GOT3 (cell line): ENCODE measurements around the gene GABBR2.
"Not testable (repeated sequence)": the region's sequence is repeated elsewhere in the genome, so short reads cannot be mapped to it uniquely, and the experiment has no call there.

Source experiments
- DNase-seq: peaks from one replicate; lab custom pipeline; 2025; ENCODE audit warnings: mixed read lengths; lab: John Stamatoyannopoulos, UW

GABBR2 gene

DNA sequence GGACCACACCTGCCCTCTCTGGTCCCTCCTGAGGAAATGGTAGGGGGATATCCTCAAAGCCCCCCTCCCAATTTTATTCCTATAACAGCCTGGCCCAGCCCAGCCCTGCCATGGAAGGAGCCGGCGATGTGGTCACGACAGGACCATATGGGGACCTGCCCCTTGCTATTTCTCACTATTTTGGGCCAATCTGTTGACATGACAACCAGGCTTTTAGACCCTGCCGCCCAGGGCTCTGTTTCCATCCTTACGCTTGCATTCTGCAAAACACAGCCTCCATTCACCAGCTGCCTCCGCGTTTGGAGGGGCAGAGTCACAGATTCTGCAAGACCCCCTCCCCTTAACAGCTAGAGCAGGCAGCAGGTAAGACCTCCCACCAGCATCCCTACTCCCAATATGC is 112.2 kb downstream of the GABBR2 start:
- no peak for DNase-seq

DNA sequence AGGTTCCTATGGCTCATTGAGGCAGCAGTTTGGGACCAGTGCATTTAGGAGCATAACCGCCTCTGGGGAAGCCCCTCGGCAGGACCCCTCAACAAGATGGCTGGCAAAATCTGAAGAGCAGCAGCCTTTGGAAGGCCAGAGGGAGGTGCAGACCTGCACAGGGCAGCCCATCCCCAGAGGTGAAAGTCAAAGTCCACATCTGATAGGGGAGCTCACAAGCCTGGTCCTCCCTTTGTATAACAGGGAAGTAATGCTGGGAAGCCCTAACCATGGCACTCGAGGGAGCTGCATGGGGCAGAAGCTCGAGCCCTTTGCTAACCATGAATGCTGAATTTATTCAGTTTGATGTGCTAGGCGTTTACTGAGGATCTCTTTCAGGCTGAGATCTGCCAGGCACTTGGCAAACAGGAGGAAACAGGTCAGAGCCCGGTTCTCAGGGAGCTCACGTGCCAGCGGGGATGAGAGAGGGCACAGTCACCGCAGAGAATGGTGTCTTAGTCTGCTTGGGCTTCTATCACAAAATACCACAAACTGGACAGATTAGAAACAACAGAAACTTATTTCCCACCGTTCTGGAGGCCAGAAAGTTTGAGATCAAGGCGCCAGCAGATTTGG is 114.1 kb downstream of the GABBR2 start:
- DNase-seq: no peak

DNA sequence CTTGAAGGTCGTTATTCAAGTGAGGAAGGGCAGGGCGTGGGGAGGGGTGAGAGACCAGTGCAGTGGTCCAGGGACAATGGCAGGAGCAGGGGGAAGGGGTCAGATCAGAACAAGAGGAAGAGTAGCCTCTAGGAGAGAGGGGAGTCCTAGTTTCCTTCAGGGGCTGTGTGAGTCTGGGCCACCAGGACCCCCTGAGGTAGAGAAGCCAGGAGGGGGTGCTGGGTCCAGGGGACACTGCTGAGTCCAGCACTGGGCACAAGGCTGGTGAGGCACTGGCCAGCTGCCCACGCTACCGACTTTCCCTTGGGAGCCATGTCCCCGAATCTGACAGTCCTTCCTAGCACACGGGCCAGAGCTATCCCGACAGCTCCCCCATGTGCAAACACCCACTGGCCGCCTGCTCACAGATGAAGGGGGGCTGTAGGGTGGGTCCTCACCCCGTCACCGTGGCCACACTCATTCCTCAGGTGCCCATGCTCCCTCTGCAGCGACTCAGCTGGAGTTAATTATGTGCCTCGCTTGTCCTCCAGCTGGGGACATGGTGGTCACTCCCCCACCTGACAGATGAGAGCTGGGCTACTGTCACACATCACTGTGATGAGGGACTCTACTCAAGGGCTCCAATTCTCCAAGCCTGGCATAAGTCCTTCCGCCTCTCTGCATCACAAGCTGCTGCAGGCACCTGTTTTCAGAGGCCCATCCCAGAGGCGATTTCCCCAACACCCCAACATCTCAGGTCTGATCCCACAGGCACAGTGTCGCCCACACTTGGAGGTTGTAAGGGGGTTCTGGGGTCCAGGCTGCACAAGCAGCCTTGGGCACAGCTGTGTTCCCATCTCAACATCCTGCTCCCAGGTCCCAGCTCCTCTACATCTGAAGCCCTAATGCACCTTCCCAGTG is 115.1 kb downstream of the GABBR2 start:
- DNase-seq: no peak

DNA sequence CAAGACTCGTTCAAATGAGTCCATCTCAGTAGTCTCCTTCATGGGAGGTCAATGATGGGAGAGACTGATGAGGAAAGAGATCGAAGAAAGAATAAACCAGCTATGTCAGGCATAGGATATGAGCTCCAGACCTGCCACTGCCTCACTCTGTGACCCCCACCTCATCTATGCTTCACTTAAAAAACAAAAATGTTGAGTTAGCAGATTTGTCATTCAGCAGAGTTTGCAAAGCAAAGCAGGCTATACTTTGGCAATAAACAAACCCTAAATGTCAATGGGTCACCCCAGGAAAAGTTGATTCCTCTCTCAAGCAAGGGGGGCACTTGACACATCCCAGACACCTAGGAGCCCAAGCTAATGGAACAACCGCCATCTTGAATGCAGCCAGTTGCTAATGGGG is 117.0 kb downstream of the GABBR2 start:
- DNase-seq: no peak

DNA sequence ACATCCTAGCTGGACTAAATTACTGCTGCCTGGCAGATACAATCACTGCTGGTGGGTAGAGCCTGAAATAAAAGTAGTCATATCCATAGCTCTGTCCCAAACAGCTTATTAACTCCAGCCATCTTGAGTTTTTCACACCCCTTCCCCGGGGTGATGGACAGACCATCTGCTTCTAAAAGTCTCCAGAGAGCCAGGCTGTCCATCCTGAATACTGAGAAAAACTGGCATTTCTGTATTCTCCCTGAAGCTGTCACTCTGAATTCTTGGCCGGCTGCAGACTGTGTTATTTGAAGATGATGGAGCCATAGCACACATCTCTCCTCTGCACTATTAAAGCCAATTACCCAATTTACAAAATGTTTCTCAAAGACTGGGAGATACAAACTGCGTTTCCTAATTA is 118.6 kb downstream of the GABBR2 start:
- DNase-seq: no peak

DNA sequence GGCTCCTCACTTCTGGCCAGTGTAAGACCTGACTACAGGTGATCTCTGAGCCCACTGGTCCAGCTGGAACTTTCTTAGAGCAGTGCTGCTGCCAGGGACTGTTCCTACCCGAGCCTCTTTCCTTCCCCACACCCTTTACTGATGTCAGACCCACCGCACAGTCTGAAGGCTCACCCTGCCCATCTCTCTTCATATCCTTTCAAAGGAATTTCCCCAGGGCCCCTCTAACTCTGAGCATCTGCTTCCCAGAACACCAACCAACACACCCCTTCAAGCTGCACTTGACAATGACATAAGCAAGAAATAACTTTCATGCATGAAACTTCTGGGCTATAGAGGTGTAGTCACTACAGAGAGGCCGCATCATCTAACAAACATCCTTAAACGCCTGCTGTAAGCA is 119.6 kb downstream of the GABBR2 start:
- DNase-seq: no peak

DNA sequence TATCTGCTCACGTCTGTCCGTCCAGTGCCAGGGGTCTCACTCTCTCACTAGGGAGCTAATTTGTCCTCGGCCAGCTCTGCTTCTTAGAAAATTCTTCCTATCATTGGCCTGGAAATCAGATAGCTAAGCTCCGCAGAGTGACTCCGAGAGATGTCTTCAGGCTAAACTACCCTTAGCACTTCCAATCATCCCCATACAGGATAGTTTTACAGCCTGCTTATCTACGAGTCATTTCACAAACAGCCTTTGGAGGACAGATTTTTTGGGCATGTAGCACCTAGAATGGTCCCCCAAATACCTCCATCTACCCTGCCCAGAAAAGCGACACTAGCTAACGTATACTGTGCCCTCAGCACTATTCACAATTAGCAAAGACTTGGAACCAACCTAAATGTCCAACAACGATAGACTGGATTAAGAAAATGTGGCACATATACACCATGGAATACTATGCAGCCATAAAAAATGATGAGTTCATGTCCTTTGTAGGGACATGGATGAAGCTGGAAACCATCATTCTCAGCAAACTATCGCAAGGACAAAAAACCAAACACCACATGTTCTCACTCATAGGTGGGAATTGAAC is 123.8 kb downstream of the GABBR2 start:
- not testable (repeated sequence) for DNase-seq

DNA sequence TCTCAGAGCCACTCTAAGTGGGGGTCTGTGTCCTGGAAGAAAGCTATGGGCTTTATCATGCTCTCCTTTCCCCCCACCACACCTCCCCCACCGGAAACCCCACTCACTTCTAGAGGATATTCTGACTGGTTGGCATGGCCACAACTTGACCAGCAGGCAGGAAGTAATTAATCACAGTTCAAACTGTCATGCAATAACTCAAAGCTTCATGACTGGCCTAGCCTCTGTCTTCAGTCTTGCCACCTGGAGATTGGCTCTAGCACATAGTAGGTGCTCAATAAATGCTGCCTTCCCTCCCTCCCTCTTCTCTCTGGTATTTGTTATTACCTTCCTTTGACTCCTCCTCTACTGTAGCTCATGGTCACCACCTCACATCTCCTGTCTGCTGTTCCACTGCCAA is 124.7 kb downstream of the GABBR2 start:
- DNase-seq: no peak

DNA sequence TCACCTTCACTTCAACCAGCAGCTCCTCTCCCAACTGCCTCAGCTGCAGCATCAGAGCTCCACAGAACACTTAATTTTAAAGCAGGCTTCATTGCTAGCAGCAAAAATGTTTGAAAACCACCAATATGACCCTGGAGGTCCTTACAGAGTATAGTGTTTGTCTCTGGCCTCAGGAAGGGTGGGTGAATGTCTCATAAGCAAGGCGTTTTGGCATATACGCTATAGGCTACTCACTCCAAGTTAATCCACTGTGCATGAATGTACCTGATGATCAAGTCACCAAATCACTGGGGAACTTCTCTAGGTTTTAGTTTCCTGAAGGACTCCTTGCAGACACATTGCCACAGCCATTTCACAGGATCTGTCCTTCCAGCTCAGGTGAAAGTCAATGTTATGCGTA is 125.3 kb downstream of the GABBR2 start:
- no peak for DNase-seq

DNA sequence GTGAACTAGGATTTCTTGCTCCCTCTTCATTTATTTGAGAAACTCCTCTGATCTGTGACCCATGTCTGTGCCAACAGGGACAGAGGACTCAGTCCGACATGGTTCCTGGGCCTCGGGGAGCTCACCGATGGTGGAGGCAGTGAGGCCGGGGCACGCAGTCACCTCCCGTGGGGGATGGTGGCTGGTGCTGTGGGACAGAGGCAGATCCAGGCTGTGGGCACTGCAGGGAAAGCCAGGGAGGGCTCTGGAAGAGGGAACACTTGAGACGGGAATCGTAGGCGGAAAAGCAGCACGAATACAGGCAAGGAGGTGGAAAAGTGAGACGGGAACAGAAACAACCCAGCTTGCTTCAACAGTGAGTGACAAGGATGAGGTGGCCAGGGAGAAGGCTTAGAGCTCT is 127.8 kb downstream of the GABBR2 start:
- no peak for DNase-seq

DNA sequence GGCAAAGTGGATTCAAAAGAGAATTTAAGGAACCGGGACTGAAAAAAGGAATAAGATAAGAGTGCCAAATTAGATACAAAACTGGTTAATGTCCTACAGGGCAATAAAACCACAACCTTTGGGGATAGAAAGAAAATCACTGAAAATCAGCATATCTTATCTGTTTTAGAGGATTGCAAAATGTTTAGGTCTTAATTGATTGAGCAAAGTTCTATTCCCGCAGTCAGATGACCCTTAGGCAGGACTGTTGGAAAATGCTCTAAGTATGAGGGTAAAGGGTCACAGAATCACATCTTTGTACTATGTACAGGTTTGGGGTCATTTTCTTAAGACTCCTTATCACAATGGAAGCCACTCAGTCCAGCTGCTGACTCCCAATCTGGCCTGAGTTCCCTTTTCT is 129.0 kb downstream of the GABBR2 start:
- no peak for DNase-seq

DNA sequence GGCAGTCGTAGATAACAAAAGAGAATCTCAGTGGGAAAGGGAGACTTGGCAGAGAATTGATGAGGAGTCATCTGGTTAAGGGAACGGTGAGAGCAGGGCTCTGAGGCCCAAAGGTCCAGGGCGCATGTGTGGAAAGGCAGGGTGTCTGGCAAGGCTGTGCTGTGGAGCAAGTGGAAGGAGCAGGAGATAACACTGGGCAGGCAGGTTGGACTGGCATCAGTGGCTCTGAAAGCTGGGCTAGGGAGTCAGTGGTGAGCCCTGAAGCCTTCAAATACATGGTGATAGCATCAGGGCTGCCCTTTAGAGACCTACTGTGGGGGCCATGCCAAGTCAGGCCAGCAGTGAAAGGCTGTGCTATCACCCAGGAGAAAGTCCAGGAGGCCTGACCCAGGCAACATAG is 131.3 kb downstream of the GABBR2 start:
- DNase-seq: no peak

DNA sequence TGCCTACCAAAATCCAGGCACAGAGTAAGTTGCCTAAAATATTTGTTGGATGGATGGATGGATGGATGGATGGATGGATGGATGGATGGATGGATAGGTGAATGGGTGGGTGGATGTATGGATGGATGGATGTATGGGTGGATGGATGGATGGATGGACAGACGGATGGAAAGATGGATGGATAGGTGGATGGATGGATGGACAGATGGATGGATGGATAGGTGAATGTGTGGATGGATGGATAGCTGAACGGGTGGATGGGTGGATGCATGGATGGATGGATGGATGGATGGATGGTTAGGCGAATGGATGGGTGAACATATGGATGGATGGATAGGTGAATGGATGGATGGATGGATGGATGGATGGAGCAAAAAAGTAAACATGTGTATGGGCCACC is 131.9 kb downstream of the GABBR2 start:
- no peak for DNase-seq

DNA sequence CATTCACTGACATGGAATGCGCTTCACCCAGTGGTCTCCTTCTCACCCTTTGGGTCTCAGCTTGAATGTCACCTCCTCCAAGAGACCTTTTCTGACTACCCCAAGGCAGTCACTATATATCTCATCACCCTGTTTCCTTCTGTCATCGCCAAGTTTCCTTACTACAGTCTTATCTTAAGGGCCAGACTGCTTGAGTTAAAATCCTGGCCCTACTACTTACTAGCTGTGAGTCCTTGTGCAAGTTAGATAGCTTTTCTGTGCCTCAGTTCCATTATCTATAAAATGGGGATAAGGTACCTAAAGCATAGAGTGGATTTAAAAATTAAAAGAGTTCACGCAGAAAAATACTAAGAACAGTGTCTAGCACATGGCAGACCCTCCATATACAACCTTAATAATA is 132.4 kb downstream of the GABBR2 start:
- no peak for DNase-seq

DNA sequence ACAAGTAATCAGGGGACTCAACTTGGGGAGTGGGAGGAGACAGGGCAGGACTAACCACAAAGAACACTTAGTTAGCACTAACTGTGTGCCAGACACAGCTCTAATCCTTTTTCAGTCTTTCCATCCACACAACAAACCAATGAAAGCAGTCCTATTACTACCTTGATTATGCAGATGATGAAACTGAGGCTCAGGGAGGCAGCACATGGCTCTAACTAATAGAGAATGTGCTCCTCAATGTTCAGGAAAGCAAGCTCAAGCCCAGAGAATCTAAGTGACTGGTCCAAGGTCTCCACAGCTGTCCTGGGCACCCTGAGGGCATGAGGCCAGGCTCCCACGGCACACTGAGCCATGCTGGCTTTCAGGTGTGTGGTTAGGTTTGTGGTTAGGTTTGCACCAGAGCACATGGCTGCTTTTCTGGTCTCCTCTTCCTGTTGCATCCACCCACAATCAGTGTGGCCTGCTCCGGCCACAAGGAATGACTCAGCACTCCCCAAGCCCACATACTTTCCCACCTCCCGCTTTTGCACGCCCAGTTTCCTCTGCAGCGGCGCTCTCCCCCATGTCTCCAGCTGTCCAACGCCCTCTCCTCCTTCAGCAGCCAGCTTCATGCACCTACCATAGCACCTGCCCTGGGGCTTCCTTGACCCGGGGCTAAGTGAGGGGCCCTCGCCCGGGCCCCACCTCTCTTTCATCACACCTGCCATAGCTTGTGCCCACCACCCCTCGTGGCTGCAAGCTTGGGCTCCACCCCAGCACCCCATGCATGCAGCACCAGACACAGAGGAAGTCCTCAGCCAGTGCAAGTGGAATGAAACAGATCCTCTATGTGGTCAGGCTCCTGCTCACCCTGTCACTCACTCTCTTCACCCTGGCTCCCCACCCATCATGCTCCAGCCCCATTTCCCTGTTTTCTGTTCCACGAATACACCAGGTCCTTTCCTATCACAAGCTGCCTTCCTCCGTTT is 133.1 kb downstream of the GABBR2 start:
- DNase-seq: no peak

DNA sequence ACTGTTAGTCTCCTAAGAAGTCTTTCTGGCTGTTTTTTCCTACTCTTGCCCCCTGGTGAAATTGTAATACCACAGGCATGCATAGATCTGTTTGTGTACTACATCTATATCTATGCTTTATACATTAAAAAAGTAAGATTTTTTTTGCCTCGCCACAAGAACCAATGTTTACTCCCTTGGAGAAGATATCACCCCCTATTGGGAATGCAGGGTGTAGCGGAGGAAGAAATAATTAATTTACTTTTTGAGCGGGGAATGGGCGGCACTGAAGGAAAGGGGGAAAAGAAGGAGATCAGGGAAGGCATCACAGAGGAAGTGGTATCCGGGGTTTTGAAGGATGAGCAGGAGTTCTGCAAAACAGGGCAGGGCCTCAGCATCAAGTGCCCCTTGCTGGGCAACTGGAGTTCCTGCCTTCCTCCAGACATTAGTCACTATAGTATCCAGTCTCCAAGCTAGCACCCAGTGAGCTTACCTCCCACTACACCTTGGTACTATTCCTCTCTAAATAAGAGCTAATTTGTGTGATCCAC is 134.9 kb downstream of the GABBR2 start:
- no peak for DNase-seq

DNA sequence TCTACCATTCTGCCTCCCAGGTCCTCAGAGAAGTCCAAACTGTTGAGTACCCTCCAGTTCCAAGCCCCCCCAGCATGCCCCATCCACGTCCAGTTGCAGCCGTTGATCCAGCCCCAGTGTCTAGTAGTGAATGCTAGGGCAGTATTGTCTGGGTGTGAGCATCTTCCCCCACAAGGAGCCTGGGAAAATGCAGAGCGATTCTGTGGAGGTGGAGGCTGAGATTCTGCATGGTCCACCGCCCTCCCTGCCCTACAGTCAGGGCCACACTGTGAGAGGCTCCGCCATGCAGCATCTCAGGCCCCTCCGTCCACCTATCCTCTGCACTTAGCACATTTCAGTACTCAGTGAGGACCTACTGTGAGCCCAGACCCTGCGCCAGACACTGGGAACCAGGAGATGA is 135.9 kb downstream of the GABBR2 start:
- DNase-seq: no peak

DNA sequence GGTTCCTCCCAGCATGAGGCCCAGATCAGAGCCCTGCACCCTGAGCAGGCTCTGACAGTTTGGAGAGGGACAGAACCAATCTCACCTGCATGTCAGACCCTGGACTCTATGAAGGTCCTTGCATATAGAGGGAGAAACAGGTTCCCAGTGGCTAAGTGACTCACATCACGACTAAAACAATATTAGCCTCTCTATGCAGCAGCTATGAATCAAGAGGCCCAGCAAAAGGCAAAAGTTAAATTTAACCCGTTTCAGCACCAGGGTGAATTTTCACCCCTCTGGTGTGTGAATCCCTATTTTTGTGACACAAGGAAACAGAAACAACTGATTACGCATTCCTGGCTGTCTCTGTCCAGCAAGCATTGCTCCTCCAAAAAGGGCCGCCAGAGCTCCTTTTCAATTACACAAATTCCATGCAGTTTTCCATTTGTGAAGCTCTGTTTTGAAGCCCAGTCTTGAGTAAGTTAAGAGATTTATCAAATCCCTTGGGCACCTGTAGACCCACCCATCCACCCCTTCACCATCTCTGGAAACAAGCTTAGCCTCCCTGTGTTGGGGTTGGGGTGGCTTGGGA is 136.6 kb downstream of the GABBR2 start:
- no peak for DNase-seq

DNA sequence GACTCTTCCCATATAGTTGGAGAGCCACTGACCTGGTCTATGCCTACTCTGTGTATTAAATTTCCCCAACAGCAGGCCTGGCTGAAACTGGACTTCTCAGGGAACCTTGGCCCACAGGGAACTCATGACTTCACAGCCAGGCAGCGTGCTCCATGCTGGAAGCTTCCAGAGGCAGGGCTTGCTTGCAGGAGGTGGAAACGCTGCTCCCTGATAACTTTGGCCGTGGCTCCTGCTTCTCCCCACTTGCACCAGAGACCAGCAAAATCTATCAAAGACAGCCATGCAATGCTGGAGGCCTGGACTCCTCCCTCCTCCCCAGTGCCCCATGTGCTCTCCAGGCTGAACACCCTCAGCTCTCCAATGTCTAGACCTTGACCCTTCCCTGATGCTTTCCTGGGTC is 137.1 kb downstream of the GABBR2 start:
- DNase-seq: no peak

DNA sequence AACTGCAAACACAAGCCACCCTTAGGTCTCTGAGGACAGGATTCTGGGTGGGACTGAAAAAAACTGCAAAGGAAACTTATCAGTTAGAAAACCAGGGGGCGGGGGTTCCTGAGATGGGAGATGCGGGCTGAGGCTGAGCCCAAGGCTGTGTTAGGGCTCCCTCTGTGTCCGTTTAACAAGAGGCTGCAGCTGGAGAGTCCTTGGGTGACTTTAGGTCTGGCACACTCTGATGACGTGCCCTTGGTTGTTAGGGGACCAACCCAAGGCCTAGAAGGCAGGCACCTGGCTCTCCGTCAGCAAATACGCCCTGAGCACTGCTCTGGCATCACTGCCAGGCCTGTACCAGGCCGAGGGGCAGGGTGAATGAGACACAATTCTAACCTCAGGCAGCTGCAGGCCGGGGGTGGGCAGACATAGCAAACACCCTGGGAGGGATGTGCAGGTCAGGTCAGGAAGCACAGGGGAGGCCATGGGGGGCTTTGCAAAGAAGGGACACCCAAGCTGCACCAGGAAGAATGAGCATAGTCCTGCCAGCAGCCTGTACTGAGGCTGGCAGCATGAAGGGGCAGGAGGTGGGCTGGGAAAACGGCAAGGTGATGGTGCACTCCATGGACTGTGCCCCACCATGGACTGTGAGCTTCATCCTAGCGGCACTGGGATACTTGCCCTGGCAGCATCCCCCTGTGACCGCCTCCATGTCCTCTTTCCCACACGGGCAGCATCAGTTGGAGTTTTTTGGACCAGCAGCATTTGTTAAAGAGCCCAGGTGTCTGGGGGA is 137.9 kb downstream of the GABBR2 start:
- no peak for DNase-seq

DNA sequence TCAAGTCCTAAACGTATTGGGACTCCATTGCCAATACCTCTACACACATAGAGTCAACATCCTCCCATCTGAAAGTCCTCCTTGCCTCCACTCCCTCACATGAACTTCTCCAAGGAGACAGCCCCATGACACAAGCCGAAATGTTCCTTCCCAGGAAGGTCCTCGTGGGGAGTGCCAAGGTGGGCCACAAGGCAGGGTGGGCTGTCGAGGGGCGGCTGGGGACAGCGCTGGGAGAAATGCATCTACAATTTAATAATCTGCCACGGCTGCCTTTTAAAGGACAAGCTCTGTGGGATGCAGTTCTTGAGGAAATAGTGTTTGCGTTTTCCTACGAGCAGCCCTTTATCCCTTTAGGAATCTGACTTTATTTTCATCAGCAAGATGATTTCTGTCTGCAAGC is 138.7 kb downstream of the GABBR2 start:
- no peak for DNase-seq
